ENCODE data around the gene PDCD1LG2.

DNA sequence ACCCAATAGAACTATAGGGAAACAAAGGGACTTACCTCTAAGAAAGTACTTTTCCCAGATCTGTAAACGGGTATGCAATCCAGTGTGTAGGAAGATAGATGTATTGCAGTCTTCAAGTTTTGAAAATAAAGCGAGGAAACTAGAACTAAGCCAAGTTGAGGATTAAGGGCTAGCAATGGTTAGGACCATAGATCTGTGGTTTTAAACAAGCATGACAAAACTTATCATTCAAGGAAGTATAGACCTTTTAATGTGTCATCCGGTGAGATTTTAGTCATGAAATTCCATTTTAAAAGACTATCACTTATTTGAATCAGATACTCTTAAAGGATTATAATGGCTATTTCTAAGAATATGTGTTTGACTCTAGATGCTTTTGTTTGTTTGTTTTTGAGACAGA, 39.5 kb upstream of the PDCD1LG2 start:
- TF ChIP-seq, protein P1, sequence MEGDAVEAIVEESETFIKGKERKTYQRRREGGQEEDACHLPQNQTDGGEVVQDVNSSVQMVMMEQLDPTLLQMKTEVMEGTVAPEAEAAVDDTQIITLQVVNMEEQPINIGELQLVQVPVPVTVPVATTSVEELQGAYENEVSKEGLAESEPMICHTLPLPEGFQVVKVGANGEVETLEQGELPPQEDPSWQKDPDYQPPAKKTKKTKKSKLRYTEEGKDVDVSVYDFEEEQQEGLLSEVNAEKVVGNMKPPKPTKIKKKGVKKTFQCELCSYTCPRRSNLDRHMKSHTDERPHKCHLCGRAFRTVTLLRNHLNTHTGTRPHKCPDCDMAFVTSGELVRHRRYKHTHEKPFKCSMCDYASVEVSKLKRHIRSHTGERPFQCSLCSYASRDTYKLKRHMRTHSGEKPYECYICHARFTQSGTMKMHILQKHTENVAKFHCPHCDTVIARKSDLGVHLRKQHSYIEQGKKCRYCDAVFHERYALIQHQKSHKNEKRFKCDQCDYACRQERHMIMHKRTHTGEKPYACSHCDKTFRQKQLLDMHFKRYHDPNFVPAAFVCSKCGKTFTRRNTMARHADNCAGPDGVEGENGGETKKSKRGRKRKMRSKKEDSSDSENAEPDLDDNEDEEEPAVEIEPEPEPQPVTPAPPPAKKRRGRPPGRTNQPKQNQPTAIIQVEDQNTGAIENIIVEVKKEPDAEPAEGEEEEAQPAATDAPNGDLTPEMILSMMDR (IDR thresholded peaks at IDR 0.05; ENCODE audit: low read length) = no peak
- TF ChIP-seq EZH2 (optimal IDR thresholded peaks at IDR 0.05; ENCODE audit: low read depth, low read length) (no peak), EZH2phosphoT487 (IDR thresholded peaks at IDR 0.05; ENCODE audit: low read length) (no peak)
